GM18519 (cell line): ENCODE results near the gene SLC5A6.
"Not testable (repeated sequence)": the region's sequence is repeated elsewhere in the genome, so short reads cannot be mapped to it uniquely, and the experiment has no call there.

Experiments
- ATAC-seq: cut with Tn5 transposase; IDR thresholded peaks from one replicate; pipeline ENCODE4 v1.9.1; 2021; ENCODE audit warnings: mild to moderate bottlenecking, moderate library complexity; ENCODE audit not compliant: unreplicated experiment, low FRiP score

SLC5A6 gene

DNA sequence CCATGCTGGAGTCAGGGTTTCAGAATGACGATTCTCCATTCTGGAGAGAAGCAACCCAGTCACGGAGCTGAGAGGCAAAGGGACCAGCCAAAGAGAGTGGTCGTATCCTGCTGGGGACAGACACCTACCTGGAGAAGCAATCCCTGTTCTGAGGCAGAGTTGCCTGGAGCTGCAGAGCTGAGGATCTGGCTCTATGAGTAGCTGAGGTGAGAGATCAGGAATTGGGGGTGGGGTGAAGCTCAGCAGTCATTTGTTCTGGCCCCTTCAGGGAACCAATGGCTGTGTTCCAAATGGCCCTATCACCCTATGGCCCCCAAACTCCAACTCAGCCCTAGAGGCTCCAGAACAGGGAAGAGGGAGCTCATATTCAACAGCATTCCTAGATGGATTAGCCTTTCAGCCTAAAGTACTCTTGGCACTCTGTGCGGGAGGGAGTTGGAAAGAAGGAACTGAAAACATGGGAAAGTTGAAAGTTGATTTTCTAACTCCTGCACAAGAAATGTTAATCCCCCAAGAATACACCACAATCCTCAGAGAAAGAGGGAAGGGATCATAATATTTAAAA, 3.5 kb downstream of the SLC5A6 start:
- ATAC-seq, result no peak

DNA sequence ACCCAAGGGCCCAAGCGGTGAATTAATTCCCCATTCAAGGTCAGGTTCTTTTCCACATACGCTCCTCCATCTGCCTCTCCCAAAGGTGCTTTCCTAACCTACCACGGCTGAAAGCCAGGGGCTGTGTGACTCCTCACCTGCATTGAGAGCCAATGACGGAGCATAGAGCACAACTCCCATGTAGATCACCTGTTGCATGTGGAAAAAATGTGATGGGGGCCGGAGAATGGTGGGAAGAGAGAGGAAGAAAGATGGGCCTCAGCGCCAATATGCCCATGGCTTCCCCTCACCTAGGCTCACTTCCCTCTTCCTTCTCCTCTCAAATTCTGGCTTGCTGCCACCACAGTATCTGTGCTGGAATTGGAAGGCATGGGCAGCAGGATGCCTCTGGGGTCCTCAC, 5.7 kb downstream of the SLC5A6 start:
- no peak for ATAC-seq

DNA sequence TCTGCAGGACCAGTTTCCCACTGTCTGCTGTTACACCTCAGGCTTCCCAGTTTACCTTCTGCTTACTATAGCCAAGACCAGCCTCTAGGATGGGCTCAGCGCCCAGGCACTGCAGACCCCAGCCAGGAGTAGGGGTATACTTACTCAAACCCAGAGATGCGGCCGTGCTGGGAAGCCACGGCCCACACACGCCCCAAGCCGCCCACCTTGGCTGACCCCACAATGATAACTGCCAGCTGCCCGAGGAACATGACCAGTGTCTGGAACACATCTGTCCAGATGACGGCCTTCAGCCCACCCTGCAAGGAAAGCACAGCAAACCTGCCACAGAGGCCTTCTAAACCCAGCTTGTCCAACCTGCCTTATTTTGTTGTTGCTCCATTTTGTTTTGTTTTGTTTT, 6.9 kb downstream of the SLC5A6 start:
- no peak for ATAC-seq

DNA sequence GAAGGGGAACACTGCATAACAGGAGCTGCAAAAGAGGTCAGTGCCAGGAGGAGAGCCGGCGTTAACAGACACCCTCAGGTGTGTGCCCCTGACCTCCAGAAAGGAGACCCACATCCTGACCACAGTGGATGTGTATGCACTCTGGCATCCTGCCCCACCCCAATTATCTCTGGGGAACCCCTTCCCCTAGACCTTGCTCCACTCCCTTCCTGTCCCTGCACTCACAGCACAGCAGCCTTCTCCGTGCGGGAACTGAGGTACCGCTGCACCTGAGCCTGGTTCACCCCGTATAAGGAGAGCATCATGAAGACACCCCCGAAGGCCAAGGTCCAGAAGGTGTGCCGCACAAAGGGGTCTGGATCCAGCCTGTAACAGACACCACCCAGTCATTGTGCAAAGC, 7.5 kb downstream of the SLC5A6 start:
- no peak for ATAC-seq

DNA sequence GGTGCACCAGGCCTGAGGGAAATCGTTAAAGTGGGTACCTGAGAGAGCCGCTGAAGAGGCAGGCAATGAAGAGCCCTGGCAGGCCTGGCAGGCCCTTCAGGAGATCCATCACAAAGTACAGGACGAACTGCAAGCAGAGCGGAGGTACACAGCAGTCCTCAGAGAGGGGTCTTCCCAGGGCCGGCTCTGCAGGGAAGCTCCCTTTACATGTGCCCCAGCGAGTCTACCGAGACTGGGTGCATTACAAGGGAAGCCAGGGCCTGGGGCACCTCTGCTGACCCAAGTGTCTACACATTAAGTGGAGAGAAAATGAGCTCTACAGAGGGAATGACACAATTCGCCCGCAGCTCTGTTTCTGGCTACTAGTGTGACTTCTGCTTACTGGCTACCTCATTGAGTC, 8.3 kb downstream of the SLC5A6 start:
- ATAC-seq, result no peak

DNA sequence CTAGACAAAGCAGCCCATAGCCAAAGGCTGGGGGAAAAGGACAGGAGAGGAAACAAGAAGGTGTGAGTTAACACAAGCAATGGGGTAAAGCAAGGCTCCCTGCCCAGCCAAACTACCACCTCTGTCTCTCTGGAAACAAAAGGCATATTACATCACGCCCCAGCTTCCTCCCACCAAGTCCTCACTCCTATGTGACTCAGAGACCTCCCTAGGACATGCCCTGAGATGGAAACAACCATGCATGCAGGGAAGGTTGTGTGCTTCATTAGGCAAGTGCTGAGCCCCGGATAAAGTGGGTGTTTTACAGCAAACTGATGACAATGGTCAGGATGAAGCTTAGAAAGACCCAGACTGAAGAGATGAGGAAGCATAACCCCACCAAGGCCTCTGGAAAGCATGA, 9.2 kb downstream of the SLC5A6 start:
- no peak for ATAC-seq

DNA sequence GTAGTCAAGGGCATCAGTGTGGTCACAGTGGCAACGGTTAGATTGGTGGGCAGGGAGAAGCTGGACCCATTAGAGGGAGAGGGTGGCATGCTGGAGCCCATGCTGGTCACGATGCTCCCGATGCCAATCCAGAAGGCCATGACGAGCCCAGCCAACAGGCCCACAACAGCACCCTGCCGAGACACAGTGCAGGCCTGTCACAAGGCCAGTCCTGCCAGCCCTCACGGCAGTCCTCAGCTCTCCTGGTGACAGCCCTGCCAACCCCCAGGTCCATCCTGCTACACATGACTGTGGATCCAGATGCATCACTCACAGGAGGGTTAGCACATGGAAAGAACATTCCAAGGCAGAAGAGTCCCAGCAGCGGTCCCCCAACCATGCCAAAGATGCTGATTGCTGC, 10.4 kb downstream of the SLC5A6 start:
- no peak for ATAC-seq

DNA sequence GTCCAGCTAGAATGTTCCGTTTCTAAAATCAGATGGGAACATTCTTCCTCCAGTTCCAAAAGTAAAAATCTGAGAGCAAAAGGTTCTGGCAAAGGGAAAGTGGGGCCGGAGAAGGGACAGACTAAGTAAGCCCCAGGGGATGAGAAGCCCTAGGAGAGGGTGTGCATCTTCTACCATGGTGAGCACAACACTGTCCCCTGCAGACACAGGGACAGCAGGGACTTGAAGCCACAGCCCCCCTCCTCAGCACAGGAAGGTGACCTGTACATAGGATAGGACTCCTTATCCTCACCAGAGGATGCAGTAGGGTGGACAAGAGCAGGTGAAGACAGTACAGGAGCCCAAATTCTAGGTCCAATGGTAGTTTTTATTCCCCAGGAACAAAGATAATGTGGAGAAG, 12.8 kb downstream of the SLC5A6 start:
- ATAC-seq, result no peak

DNA sequence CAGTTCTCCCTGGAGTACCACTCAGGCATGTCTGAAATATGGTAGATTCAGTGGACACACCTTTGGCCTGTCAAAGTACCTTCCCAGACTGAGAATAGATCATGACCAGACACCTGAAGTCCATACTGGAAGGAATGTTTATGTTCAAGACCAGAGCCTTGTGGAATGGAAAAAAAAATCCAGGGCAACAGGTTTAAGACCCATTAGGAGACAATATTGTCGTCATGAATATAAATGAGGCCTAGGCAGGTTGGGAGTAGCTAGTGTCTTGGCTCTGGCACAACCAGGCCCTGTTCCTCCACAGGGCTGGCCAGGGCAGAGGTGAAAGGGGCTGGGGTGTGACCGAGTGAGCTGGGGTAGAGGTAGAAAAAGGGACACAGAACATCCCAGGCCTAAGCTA, 13.4 kb downstream of the SLC5A6 start:
- ATAC-seq, result no peak

DNA sequence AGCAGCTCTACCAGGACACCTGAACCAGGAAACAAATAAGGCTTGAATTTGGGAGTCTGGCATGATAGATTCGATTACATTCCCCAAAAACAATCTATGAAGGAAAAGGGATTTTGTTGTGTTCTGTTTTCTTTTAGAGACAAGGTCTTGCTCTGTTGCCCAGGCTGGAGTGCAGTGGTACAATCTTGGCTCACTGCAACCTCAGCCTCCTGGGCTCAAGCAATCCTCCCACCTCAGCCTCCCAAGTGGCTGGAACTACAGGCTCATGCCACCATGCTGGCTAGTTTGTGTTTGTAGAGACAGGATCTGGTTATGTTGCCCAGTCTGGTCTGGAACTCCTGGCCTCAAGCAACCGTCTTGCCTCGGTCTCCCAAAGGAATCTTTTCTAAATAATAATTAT, 14.0 kb downstream of the SLC5A6 start:
- ATAC-seq, result not testable (repeated sequence)

DNA sequence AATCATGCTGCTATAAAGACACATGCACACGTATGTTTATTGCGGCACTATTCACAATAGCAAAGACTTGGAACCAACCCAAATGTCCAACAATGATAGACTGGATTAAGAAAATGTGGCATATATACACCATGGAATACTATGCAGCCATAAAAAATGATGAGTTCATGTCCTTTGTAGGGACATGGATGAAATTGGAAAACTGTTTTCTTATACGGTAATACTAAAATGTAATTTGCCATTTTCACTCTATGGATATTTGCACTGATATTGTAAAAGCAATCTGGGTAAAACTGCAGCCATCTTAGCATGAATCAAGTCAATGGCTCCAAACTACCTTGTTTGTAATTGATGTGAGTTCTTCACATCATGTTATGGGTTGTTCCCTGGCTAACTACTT, 16.3 kb downstream of the SLC5A6 start:
- not testable (repeated sequence) for ATAC-seq

DNA sequence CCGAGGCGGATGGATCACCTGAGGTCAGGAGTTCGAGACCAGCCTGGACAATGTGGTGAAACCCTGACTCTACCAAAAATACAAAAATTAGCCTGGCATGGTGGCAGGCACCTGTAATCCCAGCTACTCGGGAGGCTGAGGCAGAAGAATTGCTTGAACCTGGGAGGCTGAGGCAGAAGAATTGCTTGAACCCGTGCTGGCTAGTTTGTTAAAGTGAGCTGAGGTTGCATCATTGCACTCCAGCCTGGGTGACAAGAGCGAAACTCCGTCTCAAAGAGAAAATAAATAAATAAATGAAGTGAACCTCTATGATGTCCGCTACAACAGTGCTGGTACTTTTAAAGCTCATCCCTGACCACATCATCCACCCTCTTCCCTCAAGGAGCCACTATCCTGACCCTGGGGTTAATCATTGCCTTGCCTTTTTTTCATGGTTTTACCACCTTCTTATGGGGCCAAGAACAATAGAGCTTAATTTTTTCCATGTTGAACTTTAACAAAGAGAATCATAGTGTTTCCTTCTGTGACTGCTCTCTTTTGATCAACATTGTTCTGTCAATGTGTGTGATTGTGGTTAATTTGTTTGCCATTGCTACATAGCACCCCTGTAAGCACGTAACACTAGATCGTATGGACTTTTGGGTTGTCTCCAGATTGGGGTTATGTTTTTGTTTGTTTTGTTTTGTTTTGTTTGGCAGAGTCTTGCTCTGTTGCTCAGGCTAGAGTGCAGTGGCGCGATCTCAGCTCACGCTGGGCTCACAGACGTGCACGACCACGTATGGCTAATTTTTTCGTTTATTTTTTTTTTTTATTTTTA, 17.3 kb downstream of the SLC5A6 start:
- ATAC-seq, result no peak

DNA sequence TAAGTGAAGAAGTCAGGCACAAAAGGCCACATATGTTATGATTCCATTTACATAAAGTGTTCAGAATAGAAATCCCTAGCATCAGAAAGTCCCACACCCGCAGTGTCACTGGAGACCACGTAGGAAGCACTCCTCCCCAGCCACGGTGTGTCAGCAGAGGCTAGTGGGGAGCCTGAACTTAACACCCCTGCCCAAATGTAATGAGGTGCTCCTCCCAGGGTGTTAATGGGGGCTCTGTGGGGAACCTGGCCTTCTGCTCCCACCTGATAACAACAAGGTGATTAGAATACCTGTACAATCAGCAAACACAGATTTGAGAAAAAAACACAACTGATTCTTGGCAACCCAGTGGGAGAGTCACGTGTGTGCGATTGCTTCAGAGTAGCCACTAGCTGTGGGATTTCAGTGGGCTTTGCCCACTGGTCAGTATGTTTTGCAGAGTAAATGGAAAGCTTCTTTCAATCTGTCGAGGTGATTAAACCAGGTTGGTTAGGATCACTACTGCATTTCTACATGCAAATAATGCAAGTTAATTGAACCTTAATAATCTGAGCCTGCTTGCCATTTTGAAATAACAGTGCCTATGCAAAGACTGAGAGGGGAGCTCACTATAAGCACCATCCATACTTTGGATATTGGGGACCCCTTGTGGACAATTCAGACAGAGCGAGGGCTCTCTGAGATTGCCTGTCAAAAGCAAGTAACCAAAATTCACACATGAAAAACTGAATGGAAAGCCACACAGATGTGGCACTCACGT, 20.8 kb downstream of the SLC5A6 start:
- ATAC-seq, result no peak

DNA sequence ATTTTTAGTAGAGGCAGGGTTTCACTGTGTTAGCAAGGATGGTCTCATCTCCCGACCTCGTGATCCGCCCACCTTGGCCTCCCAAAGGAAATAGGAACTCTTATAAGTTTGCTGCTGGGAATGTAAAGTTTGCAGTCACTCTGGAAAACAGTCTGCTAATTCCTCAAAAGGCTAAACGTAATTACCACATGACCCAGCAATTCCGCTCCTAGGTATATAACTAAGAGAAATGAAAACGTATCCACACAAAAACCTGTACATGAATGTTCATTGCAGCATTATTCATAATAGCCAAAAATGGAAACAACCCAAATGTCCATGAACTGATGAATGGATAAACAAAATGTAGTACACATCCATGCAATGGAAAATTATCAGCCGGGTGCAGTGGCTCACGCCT, 22.1 kb downstream of the SLC5A6 start:
- ATAC-seq, result no peak

DNA sequence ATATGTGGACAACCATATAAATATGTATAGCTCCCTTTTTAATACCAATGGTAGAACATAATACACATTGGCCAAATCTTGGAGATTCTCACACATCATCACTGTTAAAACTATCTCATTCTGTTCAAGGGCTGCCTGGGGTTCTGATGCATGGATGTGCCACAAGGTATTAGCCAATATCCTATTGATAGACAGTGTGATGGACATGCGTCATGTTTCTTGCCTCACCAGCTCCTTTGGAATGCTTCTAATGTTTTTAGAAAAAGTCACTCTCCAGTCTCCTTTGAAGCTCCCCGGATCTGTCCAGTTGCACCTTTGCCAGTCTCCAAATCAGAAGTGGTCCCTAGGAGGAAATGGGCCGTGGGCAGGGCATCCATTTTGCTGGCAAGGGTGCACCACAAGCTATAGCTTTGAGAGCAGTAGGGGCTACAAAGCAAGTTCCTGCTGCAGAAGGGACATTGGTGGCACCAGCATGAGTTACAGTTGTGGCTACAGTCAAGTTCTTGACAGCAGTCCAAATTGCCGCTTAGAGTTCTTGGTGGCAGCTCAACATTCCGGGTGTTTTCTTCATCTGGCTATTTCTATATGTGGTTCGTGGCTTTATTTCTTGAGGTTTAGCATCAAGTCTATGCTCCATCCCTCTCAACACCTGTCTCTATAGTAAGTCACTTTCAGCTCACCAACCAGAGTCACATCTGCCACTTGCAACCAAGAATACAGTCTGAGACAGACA, 25.3 kb downstream of the SLC5A6 start:
- no peak for ATAC-seq

DNA sequence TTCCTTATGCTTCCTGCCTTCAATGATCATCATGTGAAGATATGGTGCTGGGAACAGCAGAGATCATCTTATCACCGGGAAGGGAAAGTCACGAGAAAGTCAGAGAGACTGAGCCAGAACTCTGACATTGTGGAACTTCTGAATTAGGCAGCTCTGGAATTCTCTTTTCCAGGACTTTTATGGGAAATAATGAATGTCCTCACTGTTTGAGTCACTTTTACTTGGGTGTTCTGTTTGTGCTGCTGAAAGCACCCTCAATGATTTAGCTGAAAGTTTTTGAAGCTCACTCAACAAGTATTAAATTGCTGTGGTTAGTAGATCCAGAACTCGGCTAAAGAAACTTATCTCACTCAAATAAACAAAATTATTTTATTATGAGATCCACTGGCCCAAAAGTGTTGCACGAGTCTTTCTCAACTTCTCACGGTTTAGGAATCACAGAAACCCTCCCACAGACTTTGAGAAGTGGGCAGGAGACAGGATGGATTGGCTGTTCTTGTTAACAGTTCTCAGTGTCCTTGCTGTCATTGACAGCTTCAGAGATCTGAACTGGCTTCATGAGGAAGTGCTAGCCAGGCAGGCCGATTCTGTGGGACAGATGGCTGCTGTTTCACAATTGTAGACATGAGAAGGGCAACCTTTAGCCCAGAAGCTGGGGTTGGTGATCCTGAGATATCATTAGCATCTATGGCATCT, 26.6 kb downstream of the SLC5A6 start:
- ATAC-seq, result no peak

DNA sequence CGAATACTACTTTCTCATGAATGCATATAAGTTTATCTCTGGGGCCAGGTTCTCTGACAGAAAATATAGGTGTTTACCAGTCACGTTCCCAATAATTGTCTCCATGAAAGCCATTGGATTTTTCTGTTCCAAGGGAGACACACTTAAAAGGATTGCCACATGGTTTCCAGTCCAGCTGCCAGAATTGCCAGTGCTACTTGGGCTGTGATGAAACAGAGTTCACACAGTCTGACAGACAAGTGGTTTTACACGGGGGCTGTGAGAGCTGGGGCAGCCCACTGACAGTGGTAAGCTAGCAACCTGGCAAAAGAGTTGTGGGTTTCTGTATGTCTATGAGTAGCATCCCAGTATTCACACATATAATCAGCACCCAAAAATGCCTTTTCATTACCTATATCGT, 28.0 kb downstream of the SLC5A6 start:
- ATAC-seq, result no peak

DNA sequence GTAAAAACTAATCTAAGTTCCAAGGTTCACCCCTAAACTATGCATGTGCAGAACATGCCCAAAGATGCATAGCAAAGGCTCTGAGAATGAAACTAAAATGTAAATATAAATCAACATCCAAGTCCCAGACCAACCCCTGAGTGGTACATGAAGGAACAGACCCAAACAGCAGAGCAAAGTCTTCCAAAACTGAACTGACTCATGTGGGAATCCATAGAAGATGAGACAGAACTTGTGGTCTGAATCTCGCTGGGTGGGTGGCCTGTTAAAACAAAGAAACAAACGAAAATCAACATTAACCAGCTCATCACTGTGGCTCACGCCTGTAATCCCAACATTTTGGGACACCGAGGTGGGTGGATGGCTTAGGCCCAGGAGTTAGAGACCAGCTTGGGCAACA, 29.7 kb downstream of the SLC5A6 start:
- ATAC-seq, result no peak

DNA sequence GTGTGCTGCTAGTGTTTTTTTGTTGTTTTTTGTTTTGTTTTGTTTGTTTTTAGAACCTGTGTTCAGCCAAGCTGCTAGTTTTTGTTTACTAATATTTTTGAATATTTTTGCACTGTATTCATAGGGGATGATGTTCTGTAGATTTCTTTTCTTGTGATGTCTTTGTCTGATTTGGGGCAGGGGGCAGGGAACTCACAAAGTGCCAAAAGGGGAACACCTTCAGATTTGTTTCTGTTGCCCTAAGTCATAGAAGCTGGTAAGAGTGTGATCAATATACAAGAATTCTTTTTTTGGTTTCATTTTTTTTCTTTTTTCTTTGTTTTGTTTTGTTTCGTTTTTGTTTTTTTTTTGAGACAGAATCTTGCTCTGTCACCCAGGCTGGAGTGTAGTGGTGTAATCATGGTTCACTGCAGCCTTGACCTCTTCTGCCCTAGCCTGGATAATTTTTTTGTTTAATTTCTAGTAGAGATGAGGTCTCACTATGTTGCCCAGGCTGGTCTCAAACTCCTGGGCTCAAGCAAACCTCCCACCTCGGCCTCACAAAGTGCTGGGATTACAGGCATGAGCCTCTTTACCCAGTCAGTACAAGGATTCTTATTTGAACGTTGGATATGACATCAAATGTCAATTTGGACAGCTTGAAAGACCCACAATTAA, 32.6 kb downstream of the SLC5A6 start:
- no peak for ATAC-seq

DNA sequence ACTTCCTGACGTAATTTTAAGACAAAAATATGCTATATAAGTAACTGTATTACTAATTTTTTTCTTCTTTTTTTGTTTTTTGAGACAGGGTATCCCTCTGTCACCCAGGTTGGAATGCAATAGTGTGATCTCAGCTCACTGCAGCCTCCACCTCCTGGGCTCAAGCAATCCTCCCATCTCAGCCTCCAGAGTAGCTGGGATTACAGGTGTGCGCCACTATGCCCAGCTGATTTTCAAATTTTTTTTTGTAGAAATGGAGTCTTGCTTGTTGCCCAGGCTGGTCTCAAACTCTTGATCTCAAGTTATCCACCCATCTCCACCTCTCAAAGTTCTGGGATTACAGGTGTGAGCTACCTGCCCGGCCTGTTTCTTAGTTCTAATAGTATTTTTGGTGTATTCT, 33.6 kb downstream of the SLC5A6 start:
- no peak for ATAC-seq
